GM23248 (cell line): ENCODE results near the gene PHACTR3. TPM values are rescaled to one million over a fixed set of nuclear protein-coding genes. Genes with fewer than 3 reads are reported as not detected.

Source experiments
- DNase-seq: peaks from one replicate; pipeline ENCODE4 v3.0.0-alpha.2; 2015
- H2AFZ ChIP-seq: fragments of 200-600 bp; sonication (generic); 2 replicates; pipeline ENCODE4 v1.6.1; 2016; ENCODE audit warnings: antibody characterized with exemption
- H3F3A ChIP-seq: fragments of 200-600 bp; sonication (generic); 2 replicates; pipeline ENCODE4 v1.6.1; 2016; ENCODE audit warnings: mild to moderate bottlenecking, antibody characterized with exemption, mixed run types; ENCODE audit not compliant: insufficient read depth
- H3K27ac ChIP-seq: fragments of 200-600 bp; sonication (generic); 2 replicates; pipeline ENCODE4 v1.5.1; 2016; ENCODE audit warnings: mild to moderate bottlenecking
- H3K27me3 ChIP-seq: fragments of 200-600 bp; sonication (generic); replicated peaks from 2 replicates; pipeline ENCODE4 v1.6.1; 2016; ENCODE audit warnings: mild to moderate bottlenecking; ENCODE audit not compliant: insufficient read depth
- H3K36me3 ChIP-seq: fragments of 200-600 bp; sonication (generic); 2 replicates; pipeline ENCODE4 v1.6.1; 2016; ENCODE audit warnings: low read depth, mild to moderate bottlenecking
- H3K4me1 ChIP-seq: fragments of 200-600 bp; sonication (generic); 2 replicates; pipeline ENCODE4 v1.6.1; 2016; ENCODE audit warnings: mild to moderate bottlenecking; ENCODE audit not compliant: insufficient read depth
- H3K4me2 ChIP-seq: fragments of 200-600 bp; sonication (generic); one replicate; pipeline ENCODE4 v1.6.1; 2016; ENCODE audit warnings: mild to moderate bottlenecking; ENCODE audit not compliant: unreplicated experiment
- H3K4me3 ChIP-seq: fragments of 200-600 bp; sonication (generic); 2 replicates; pipeline ENCODE4 v1.5.1; 2016; ENCODE audit warnings: mild to moderate bottlenecking
- H3K79me2 ChIP-seq: fragments of 200-600 bp; sonication (generic); 2 replicates; pipeline ENCODE4 v1.6.1; 2016; ENCODE audit warnings: mild to moderate bottlenecking; ENCODE audit not compliant: insufficient read depth
- H3K9ac ChIP-seq: fragments of 200-600 bp; sonication (generic); 2 replicates; pipeline ENCODE4 v1.6.1; 2016; ENCODE audit warnings: mild to moderate bottlenecking
- H3K9me2 ChIP-seq: fragments of 200-600 bp; sonication (generic); 2 replicates; pipeline ENCODE4 v1.6.1; 2016; ENCODE audit warnings: mixed run types, mild to moderate bottlenecking, moderate library complexity; ENCODE audit not compliant: insufficient read depth
- H3K9me3 ChIP-seq: fragments of 200-600 bp; sonication (generic); one replicate; pipeline ENCODE4 v1.6.1; 2017; ENCODE audit warnings: low read depth
- H4K20me1 ChIP-seq: fragments of 200-600 bp; sonication (generic); 2 replicates; pipeline ENCODE4 v1.6.0; 2016; ENCODE audit not compliant: insufficient read depth
- EZH2 ChIP-seq: fragments of 200-600 bp; sonication (generic); IDR thresholded peaks from 2 replicates; pipeline ENCODE4 v1.6.1; 2018; ENCODE audit warnings: antibody characterized with exemption, mild to moderate bottlenecking; ENCODE audit not compliant: insufficient read depth, poor library complexity, severe bottlenecking
- EZH2phosphoT487 ChIP-seq: fragments of 200-600 bp; sonication (generic); IDR thresholded peaks from 2 replicates; pipeline ENCODE4 v1.6.1; 2018; ENCODE audit warnings: antibody characterized with exemption, moderate library complexity, mild to moderate bottlenecking, low read depth; ENCODE audit not compliant: insufficient read depth
- WGBS, 2 experiments: methylation state at CpG; one replicate each; pipeline ENCODE4 v1.1.6; 2015 to 2017; ENCODE audit warnings: low lambda C conversion rate in 2 of 2, low coverage in 1 of 2; ENCODE audit errors: missing lambda C conversion rate in 2 of 2; 5-methylcytosine and 5-hydroxymethylcytosine counted together
- in situ Hi-C: fragments of 300-500 bp; cut with MboI; formaldehyde crosslinking; loops from 2 replicates; pipeline ENCODE4 v1.15.0; 2020
- polyA plus RNA-seq: library from polyadenylated mRNA; unstranded; fragments of >200 nt; fragmentation: Nextera tagmentation; extraction: Ambion mirVana; gene quantifications from 2 replicates; pipeline ENCODE4 v1.2.1, GENCODE V29; 2016
- total RNA-seq: library from RNA; depleted of rRNA; stranded (reverse); fragments of >200 nt; shearing (Covaris generic); gene quantifications from 2 replicates; pipeline ENCODE4 v1.2.3, GENCODE V29; 2014

The PHACTR3 gene
- total and polyA plus RNA-seq, 2 experiments from 2014 or later = not detected

GRCh38 chr20:59580991-59581401 lies 23.3 kb upstream of the PHACTR3 start:
- Histone ChIP-seq H3F3A (no peaks in the 10 kb centered on the region), H2AFZ (no peak overlapping the region), H4K20me1 (no peaks in the 10 kb centered on the region), H3K4me1 (peaks cover 4% of the 10 kb centered on the region; the same call in 1 of the 2 replicates), H3K9me2 (no peaks in the 10 kb centered on the region), H3K4me2 (no peak overlapping the region), H3K79me2 (no peaks in the 10 kb centered on the region), H3K36me3 (no peaks in the 10 kb centered on the region), H3K27me3 (peaks cover 67% of the 10 kb centered on the region), H3K4me3 (no peak overlapping the region), H3K9me3 (no peaks in the 10 kb centered on the region), H3K9ac (no peak overlapping the region), H3K27ac (no peak overlapping the region)
- in situ Hi-C loops = loop anchor here (10.0 kb wide), 1 partner anchor 164 kb away; no protein-coding TSS in a partner anchor
- WGBS, 2 experiments = 4 to 6% methylated on average over 9 of the region's 9 CpGs
- no peak for DNase-seq
- TF ChIP-seq EZH2phosphoT487 (no peak), EZH2 (no peak)

- Histone ChIP-seq H3K27me3 (peaks cover 56% of the 10 kb centered on the region), H3K9me2 (no peaks in the 10 kb centered on the region), H2AFZ (no peak overlapping the region), H4K20me1 (no peaks in the 10 kb centered on the region), H3K4me2 (no peak overlapping the region), H3K4me1 (peaks cover 4% of the 10 kb centered on the region; the same call in 1 of the 2 replicates), H3K27ac (no peak overlapping the region), H3K9me3 (no peaks in the 10 kb centered on the region), H3K36me3 (no peaks in the 10 kb centered on the region), H3K79me2 (no peaks in the 10 kb centered on the region), H3F3A (no peaks in the 10 kb centered on the region), H3K4me3 (no peak overlapping the region), H3K9ac (no peak overlapping the region)
- no peak for TF ChIP-seq EZH2phosphoT487
- peak; percentile 9 for TF ChIP-seq EZH2
- WGBS, 2 experiments = 20 to 22% methylated on average over 13 of the region's 13 CpGs
- no peak for DNase-seq
- in situ Hi-C loops = loop anchor here (10.0 kb wide), 1 partner anchor 163 kb away; no protein-coding TSS in a partner anchor
These were observed 22.2 kb upstream of the PHACTR3 start for GRCh38 chr20:59581993-59582679.

GRCh38 chr20:59583428-59584277 lies 20.7 kb upstream of the PHACTR3 start:
- H3K36me3 ChIP-seq = no peaks in the 10 kb centered on the region
- H3K9ac ChIP-seq = no peak overlapping the region
- no peak overlapping the region for H3K27ac ChIP-seq
- peaks cover 46% of the 10 kb centered on the region for H3K27me3 ChIP-seq
- 41% methylated on average over 31 of the region's 31 CpGs for WGBS, 2 experiments
- H3K4me2 ChIP-seq = no peak overlapping the region
- H3K9me2 ChIP-seq = no peaks in the 10 kb centered on the region
- H3K9me3 ChIP-seq = no peaks in the 10 kb centered on the region
- H4K20me1 ChIP-seq = no peaks in the 10 kb centered on the region
- H3K79me2 ChIP-seq = no peaks in the 10 kb centered on the region
- no peak overlapping the region for H3K4me3 ChIP-seq
- no peak overlapping the region for H2AFZ ChIP-seq
- peaks cover 4% of the 10 kb centered on the region; the same call in 1 of the 2 replicates for H3K4me1 ChIP-seq
- TF ChIP-seq EZH2 = no peak
- no peak for TF ChIP-seq EZH2phosphoT487
- no peaks in the 10 kb centered on the region for H3F3A ChIP-seq
- DNase-seq = peak; percentile 65
- in situ Hi-C loops = loop anchor here (10.0 kb wide), 1 partner anchor 161 kb away; no protein-coding TSS in a partner anchor

- no peak overlapping the region for H2AFZ ChIP-seq
- in situ Hi-C loops = loop anchor here (10.0 kb wide), 1 partner anchor 160 kb away; no protein-coding TSS in a partner anchor
- no peak for TF ChIP-seq EZH2phosphoT487
- no peak for TF ChIP-seq EZH2
- no peaks in the 10 kb centered on the region for H3K9me3 ChIP-seq
- no peak for DNase-seq
- H3K36me3 ChIP-seq = no peaks in the 10 kb centered on the region
- H3K9ac ChIP-seq = no peak overlapping the region
- H3K27ac ChIP-seq = no peak overlapping the region
- peaks cover 39% of the 10 kb centered on the region for H3K27me3 ChIP-seq
- no peak overlapping the region for H3K4me2 ChIP-seq
- peaks cover 4% of the 10 kb centered on the region; the same call in 1 of the 2 replicates for H3K4me1 ChIP-seq
- no peaks in the 10 kb centered on the region for H3F3A ChIP-seq
- H3K4me3 ChIP-seq = no peak overlapping the region
- H3K79me2 ChIP-seq = no peaks in the 10 kb centered on the region
- H4K20me1 ChIP-seq = no peaks in the 10 kb centered on the region
- no peaks in the 10 kb centered on the region for H3K9me2 ChIP-seq
- WGBS, 2 experiments = 79 to 86% methylated on average over 15 of the region's 15 CpGs
These were observed 19.9 kb upstream of the PHACTR3 start for GRCh38 chr20:59584278-59584925.
